NCI-H146 (cell line): Measurements from ENCODE around the gene PRAF2.

Experiments used
- DNase-seq: peaks from one replicate; lab custom pipeline; 2025; lab: John Stamatoyannopoulos, UW

Gene PRAF2

GRCh38 chrX:49072712-49073095 lies 1.1 kb downstream of the PRAF2 start:
- no peak for DNase-seq

GRCh38 chrX:49071877-49072711 lies 1.7 kb downstream of the PRAF2 start:
- no peak for DNase-seq

DNA sequence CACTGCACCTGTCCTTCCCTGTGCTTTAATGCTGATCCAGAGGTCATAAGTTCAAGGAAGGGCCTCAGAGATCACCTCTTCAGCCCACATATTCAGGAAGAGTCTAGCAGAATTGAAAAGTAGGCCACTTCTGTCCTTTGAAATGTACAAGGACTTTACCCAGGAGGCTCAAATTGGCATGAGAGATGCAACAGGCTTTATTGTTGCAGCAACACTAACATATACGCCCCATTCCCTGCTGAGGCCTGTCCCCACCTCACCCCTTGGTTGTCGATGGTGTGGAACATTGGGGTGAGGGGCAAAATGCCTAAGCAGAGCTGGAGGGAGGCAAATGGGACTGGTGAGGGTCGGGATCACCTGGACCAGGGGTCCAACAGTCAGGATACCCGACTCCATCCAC lies 2.8 kb downstream of the PRAF2 start:
- DNase-seq, result no peak

- DNase-seq, result no peak
Observed at GRCh38 chrX:49069038-49069437, 4.8 kb downstream of the PRAF2 start.

GRCh38 chrX:49067285-49068120 lies 6.3 kb downstream of the PRAF2 start:
- DNase-seq, result no peak

- DNase-seq, result no peak
Observed at GRCh38 chrX:49066690-49067089, 7.1 kb downstream of the PRAF2 start.

- DNase-seq, result no peak
Observed at GRCh38 chrX:49066278-49066677, 7.5 kb downstream of the PRAF2 start.

DNA sequence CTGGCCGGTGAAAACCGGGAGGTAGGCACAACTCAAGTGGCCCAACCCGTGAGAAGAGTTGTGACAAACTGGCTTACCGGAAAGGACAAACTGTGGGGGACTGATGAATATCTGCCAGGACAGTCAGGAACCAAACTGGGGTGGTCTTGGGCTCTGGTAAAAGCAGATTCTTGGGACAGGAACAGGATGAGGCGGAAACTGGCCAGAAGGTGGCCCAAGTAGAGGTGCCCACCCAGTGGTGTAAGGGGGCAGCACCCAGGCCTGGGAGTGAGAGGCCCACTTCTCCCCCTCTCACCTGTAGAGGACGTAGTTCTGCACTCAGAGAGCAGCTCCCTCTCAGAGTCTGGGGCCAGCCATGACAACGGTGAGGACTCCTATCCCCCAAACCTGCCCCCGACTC lies 9.1 kb downstream of the PRAF2 start:
- DNase-seq, result no peak

DNA sequence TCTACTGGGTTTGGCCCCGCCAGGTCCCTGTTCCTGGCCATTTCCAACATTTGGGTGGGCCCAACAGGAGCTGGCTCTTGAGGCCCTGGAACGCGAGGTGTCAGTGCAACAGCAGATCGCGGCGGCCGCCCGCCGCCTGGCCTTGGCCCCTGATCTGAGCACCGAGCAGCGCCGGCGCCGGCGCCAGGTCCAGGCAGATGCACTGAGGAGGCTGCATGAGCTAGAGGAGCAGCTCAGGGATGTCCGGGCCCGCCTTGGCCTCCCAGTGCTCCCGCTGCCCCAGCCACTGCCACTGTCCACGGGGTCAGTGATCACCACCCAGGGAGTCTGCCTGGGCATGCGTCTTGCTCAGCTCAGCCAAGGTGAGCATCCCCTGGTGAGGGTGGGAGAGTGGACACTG lies 9.5 kb downstream of the PRAF2 start:
- DNase-seq, result no peak

DNA sequence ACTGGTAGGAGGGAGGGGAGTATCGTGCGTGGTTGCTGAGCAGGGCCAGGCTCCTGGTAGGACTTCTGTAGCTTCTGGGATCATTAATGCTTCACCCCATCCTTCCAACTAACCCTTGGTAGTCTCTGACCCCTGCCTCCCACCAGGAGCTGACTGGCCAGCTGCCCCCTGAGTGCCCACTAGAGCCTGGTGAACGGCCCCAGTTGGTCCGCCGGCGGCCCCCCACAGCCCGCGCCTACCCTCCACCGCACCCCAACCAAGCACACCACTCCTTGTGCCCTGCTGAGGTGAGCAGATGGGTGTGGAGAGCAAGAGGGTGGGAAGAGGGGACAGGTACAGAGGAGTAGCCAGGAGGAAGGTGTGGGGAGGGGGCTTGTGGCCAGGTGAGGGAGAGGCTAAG lies 10.1 kb downstream of the PRAF2 start:
- DNase-seq, result no peak

DNA sequence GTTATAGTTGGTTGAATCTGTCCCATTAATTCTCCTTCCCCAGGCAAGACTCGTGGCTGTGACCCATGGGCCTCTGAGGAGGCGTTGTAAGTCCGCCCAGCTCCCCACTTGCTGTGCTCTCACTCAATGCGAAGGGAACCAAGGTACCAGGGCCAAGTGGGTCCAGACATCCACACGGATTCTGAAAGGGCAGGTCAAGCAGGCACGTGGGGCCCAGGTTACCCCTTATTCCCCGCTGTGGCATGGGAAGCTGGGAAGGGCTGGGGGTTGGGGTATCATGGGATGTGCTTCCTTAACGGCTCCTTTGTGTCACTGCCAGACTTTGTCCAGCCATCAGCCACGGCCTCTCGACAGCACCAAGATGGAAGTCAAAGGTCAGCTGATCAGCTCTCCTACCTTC lies 11.9 kb downstream of the PRAF2 start:
- DNase-seq, result no peak

DNA sequence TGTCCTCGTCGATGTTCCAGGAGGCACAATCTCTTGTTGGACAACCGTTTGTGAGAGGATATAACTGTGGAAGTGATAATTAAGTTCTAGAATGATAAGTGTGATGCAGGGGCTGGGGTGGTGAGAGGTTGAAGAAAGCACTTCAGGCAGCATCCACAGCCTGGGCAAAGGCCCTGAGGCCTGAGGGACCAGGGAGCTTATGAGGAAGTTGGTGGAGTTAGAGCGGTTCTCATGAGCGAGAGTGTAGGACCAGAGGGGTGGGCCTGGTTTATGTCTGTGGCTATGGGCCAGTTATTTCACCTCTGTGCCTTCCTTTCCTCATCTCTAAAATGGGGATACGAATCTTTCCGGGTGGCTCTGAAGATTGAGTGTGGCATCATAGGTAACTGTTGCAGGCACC lies 12.3 kb downstream of the PRAF2 start:
- no peak for DNase-seq

- peak; percentile 73 for DNase-seq
Observed at GRCh38 chrX:49060914-49061313, 12.9 kb downstream of the PRAF2 start.

- no peak for DNase-seq
Observed at GRCh38 chrX:49059681-49060085, 14.1 kb downstream of the PRAF2 start.

- DNase-seq, result no peak
Observed at GRCh38 chrX:49059201-49059600, 14.6 kb downstream of the PRAF2 start.

GRCh38 chrX:49058794-49059193 lies 15.0 kb downstream of the PRAF2 start, which contains the start of gene CCDC120:
Gene CCDC120, plus strand, starts transcription at chrX:49058999. Its CDS starts 3,043 bp downstream, at chrX:49062042.
- DNase-seq, result no peak

DNA sequence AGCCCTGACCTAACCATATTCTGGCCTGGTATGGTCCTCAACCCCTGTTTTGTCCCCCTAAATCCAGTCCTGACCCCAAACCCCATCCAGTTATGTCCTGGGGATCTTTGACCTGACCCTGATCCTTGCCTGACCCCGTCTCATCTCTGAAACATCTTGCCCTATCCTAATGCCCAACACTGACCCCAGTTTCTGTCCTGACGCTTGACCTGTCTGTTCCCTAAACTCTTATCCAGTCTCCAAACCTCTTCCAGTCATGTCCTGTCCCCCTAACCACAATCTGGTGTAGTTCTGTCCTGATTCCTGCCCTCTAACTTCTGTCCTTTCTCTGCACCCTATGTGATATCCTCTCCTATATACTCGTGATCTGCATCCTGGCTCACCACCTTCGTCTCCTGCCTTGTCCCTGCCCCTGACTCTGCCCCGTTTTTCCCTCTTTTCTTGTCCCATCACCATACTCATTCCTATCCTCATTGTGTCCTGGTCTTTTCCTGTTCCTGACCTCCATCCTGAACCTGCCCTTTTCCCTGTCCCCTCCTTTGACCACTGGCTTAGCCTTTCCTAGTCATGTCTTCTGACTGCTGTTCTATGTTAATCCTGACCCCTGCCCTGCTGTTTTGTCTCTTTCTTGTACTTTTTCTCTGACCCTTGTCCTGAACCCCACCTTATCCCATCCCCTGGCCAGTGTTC lies 19.6 kb downstream of the PRAF2 start:
- DNase-seq, result no peak

DNA sequence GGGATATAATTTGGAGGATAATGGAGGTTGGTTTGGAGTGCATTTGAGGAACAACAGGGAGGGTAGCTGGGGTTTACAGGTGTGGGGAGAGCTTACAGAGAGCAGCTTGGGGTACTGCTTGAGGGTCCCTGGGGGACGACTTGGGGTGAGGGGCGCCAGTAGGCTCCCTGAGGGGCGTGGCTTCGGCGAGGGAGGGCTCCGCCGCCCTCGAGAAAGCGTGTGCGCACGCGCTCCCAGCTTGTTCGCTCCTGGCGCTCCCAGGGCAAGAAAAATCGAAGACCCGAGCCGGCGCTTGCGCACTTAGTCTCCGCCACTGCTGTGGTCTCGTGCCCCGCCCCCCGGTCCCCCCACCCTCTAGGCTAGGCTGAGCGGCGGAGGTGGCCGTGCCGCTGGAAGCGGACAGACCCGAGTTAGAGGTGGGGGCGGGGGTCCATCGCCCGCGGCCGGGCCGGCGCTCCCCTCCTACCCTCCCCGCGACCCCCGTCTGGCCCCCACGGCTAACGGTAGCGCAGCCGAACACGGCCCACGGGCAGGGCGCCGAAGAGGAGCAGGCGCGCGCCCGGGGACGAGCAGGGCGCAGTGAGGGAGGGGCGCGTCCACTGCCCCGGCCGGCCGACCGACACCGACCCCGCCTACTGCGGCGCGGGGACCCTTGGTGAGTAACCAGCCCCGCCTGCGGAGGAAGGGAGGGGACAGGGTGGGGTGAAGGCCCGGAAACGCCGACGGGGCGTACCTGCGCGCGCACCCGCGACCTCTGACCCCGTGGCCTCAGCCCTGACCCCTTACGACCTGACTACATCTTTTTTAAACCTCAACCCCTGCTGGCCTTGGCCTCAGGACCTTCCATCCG lies 20.4 kb downstream of the PRAF2 start:
- DNase-seq, result peak; percentile 88

DNA sequence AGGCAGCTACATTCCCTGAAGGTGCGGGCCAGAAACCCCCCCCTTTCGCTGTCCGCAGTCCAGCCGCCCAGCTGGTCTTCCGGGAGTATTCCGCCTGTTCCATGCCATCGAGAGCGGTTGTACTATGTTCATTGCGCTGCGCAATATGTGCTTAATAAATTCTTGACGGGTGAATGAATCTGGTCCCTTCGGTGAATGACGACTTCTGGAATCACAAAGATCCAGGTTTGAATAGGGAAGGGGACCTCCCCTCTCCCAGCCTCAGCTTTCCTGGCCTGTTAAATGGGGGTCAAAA lies 29.9 kb downstream of the PRAF2 start:
- no peak for DNase-seq

GRCh38 chrX:49043220-49043986 lies 30.4 kb downstream of the PRAF2 start, which contains the start of gene TFE3:
Gene TFE3, minus strand, starts transcription at chrX:49043357. Its CDS starts 131 bp downstream, at chrX:49043226.
- DNase-seq, result peak; percentile 99
